ENCODE measurements around the gene MICU1.

- TF ChIP-seq, protein P1, sequence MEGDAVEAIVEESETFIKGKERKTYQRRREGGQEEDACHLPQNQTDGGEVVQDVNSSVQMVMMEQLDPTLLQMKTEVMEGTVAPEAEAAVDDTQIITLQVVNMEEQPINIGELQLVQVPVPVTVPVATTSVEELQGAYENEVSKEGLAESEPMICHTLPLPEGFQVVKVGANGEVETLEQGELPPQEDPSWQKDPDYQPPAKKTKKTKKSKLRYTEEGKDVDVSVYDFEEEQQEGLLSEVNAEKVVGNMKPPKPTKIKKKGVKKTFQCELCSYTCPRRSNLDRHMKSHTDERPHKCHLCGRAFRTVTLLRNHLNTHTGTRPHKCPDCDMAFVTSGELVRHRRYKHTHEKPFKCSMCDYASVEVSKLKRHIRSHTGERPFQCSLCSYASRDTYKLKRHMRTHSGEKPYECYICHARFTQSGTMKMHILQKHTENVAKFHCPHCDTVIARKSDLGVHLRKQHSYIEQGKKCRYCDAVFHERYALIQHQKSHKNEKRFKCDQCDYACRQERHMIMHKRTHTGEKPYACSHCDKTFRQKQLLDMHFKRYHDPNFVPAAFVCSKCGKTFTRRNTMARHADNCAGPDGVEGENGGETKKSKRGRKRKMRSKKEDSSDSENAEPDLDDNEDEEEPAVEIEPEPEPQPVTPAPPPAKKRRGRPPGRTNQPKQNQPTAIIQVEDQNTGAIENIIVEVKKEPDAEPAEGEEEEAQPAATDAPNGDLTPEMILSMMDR (IDR thresholded peaks at IDR 0.05), result no peak
- TF ChIP-seq POLR2AphosphoS5 (IDR thresholded peaks at IDR 0.05) (no peak), POLR2A (IDR thresholded peaks at IDR 0.05) (no peak), EP300 (IDR thresholded peaks at IDR 0.05; ENCODE audit: low read depth) (no peak)
These were observed 51.2 kb downstream of the MICU1 start for GRCh38 chr10:72574636-72575035.

All from transverse colon (tissue), 4 donors.